GM06990 (cell line): ENCODE measurements around the gene NFATC2.

Source experiments
- DNase-seq: peaks from one replicate; pipeline ENCODE4 v3.0.0-alpha.2; 2011; ENCODE audit not compliant: insufficient read length; ENCODE audit errors: extremely low read depth
- H3K27me3 ChIP-seq: replicated peaks from 2 replicates; pipeline ENCODE4 v1.6.0; 2011; ENCODE audit warnings: low read length; ENCODE audit not compliant: control insufficient read depth, insufficient read depth
- H3K36me3 ChIP-seq: 2 replicates; pipeline ENCODE4 v1.5.1; 2011; ENCODE audit warnings: low read length; ENCODE audit not compliant: control insufficient read depth, insufficient read depth
- H3K4me3 ChIP-seq: replicated peaks from 2 replicates; pipeline ENCODE4 v1.5.1; 2011; ENCODE audit warnings: low read depth, mild to moderate bottlenecking, control low read depth, low read length
- TF ChIP-seq, protein P1 (sequence below): IDR thresholded peaks from 2 replicates; pipeline ENCODE4 v1.5.1; 2011; ENCODE audit warnings: low read length, control low read depth, mild to moderate bottlenecking, inconsistent platforms; ENCODE audit not compliant: insufficient read depth, poor library complexity, severe bottlenecking

Gene NFATC2

DNA sequence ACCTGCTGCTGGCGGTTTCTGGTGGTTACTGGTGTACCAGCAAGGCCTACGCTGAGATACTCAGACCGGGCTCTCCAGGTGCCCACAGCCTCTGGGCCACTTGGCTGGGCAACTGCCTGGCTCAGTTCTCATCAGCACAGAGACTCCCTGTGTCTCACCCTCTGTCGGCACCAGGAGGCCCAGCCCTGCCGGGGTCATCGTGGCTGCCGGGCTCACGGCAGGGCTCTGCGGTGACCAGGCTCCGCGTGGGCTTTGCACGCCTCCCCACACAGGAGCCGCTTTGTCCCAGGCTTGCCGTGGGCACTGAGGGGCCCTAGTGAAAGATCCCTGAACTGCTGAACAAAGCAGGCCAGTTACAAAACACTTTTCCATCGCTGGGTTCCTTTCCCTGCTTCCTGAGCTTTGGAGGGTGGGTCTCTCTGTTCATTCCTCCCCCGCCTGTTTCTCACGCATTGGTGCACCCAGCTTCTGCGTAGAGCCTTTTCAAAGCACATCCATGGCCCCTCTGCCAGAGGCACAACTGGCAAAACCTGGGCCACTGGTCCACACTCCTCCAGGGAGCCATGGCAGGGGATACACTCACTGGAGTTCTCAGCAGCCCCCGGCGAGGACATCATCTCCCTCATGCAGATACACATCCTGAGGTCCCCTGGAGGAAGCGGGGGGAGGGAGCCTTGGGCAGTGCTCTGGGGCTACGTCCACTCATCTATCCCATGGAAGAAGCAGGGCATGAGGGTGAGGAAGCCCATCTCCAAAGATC, 117.0 kb downstream of the NFATC2 start:
- Histone ChIP-seq H3K36me3 (peaks cover 4% of the 10 kb centered on the region), H3K27me3 (no peaks in the 10 kb centered on the region), H3K4me3 (no peak overlapping the region)
- TF ChIP-seq, protein P1, sequence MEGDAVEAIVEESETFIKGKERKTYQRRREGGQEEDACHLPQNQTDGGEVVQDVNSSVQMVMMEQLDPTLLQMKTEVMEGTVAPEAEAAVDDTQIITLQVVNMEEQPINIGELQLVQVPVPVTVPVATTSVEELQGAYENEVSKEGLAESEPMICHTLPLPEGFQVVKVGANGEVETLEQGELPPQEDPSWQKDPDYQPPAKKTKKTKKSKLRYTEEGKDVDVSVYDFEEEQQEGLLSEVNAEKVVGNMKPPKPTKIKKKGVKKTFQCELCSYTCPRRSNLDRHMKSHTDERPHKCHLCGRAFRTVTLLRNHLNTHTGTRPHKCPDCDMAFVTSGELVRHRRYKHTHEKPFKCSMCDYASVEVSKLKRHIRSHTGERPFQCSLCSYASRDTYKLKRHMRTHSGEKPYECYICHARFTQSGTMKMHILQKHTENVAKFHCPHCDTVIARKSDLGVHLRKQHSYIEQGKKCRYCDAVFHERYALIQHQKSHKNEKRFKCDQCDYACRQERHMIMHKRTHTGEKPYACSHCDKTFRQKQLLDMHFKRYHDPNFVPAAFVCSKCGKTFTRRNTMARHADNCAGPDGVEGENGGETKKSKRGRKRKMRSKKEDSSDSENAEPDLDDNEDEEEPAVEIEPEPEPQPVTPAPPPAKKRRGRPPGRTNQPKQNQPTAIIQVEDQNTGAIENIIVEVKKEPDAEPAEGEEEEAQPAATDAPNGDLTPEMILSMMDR = no peak
- no peak for DNase-seq

DNA sequence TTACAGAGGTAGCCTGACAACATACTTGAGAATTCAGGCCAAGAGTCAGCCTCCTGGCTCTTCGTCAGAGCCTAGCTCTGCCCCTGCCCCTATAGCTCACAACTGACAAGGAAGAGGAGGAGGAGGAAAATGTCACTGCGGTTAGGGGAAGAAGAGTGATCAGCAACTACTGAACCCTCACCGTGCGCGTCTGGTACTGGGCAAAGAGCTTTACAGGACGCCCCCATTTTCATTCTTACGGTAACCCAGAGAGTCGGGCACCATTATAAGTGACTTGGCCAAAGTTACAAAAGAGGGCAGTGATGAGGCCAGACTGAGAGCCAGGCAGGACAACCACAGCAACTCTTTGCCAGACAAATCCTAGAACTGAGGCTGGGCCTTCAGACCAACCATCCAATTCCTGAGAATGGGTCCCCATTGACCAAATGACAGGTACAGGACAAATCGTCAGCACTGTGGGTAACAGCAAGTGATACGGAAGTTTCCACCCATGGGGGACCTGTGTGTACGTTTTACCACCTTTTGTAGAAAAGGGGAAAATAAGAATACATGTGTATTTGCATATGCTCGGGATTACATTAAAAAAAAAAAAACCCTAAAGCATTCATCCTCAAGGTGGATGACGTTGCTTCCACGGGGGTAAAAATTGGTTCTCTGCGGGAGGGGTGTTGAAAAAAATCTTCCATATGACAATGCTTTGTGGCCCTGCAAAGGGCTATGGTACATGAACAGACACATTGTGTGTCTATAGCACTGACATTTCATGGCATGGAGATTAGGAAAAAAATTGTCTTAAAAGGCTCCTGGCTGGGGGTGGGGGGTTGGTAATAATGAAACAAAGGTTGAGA, 118.0 kb downstream of the NFATC2 start:
- no peak overlapping the region for H3K4me3 ChIP-seq
- TF ChIP-seq, protein P1 = no peak
- no peak for DNase-seq

DNA sequence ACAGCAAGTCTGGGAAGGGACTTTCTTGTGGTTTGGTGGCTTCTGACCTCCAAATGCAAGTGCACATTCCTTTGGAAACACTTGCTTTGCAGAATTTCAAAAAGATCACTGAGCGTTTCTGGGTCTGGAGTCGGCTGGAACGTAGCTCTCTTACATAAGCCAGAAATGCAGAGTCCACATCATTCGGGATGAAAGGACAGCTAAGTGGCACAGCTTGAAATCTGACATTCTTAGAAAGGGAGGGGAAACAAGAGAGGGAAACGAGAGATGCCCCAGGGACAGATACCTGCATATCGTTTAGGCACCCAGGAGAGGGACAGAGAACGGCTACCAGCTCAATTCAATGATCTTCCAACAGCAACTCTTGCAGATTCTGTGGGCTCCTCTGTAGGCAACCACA, 118.7 kb downstream of the NFATC2 start:
- DNase-seq = no peak

More for the DNA sequence above, 118.0 kb downstream of the NFATC2 start:
- Histone ChIP-seq H3K27me3 (no peaks in the 10 kb centered on the region), H3K36me3 (peaks cover 1% of the 10 kb centered on the region; the same call in 1 of the 2 replicates)

DNA sequence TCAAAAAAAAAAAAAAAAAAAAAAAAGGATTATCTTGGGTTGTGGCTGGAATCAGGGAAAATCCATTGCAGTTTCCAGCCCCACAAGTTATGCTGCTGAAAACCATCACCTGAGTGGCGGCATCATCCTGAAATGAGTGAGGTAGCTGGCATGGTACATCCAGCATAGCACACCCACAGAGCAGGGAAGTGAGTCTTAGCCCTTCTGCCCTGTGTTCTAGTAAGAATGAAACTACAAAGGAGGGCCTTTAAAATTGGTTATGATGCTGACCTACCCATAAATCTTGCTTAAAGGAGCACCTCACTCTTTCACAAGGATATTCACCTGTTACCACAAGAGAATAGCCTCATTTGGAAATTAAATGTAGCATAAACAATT, 119.2 kb downstream of the NFATC2 start:
- Histone ChIP-seq H3K4me3 (no peak overlapping the region), H3K36me3 (peaks cover under 1% of the 10 kb centered on the region; the same call in 1 of the 2 replicates), H3K27me3 (no peaks in the 10 kb centered on the region)
- no peak for DNase-seq
- TF ChIP-seq, protein P1 = no peak

More for the DNA sequence above, 118.7 kb downstream of the NFATC2 start:
- no peak overlapping the region for H3K4me3 ChIP-seq
- TF ChIP-seq, protein P1 = no peak
- H3K27me3 ChIP-seq = no peaks in the 10 kb centered on the region
- no peaks in the 10 kb centered on the region; the same call in 1 of the 2 replicates for H3K36me3 ChIP-seq

DNA sequence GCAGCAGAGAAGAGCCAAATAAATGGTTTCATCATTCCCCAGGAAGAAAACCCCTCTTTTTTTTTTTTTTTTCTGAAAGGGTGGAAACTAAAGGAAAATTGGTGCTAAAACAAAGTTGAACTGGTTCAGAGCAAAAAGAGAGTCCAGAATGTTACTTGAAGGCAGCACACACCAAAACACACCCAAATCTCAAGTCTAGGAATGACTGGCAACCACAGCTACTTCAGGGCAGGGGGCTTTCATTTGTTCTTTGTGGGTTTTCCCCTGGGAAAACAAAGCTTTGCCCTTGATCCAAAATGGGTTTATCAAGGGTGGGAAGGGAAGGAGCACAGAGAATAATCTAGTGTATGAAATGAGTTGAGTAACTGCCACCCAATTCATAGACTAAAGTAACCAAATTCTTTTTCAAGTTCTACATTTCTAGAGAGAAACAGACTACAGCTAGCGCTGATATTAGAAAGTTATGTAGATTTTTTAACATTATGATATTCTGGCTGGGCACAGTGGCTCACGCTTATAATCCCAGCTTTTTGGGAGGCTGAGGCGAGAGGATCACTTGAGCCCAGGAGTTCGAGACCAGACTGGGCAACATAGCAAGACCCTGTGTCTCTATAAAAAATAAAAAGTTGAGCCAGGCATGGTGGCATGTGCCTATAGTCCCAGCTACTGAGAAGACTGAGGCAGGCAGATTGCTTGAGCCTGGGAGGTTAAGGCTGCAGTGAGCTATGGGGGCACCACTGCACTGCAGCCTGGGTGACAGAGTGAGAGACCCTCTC, 119.8 kb downstream of the NFATC2 start:
- Histone ChIP-seq H3K27me3 (no peaks in the 10 kb centered on the region), H3K36me3 (peaks cover 3% of the 10 kb centered on the region), H3K4me3 (no peak overlapping the region)
- DNase-seq = no peak
- TF ChIP-seq, protein P1 = no peak
